HG03066 (cell line): Measurements from ENCODE around the gene RBBP8NL.
A peak's percentile ranks its signal among the peaks of the same experiment; 100 is the strongest.

Experiments
- ATAC-seq: cut with Tn5 transposase; IDR thresholded peaks from one replicate; pipeline ENCODE4 v1.9.1; 2021; ENCODE audit warnings: low read depth; ENCODE audit not compliant: unreplicated experiment

The RBBP8NL gene

GRCh38 chr20:62395311-62396242, 31.8 kb downstream of the RBBP8NL start:
- no peak for ATAC-seq

GRCh38 chr20:62394248-62395245, 32.8 kb downstream of the RBBP8NL start:
- no peak for ATAC-seq

- ATAC-seq: no peak
Measured at GRCh38 chr20:62393830-62394229, 33.5 kb downstream of the RBBP8NL start.

- no peak for ATAC-seq
Measured at GRCh38 chr20:62393335-62393665, 34.0 kb downstream of the RBBP8NL start.

GRCh38 chr20:62392621-62393334, 34.6 kb downstream of the RBBP8NL start:
- no peak for ATAC-seq

GRCh38 chr20:62392077-62392418, 35.3 kb downstream of the RBBP8NL start:
- no peak for ATAC-seq

GRCh38 chr20:62391165-62392076, 35.9 kb downstream of the RBBP8NL start:
- ATAC-seq: no peak

- ATAC-seq: no peak
Measured at GRCh38 chr20:62390317-62391164, 36.8 kb downstream of the RBBP8NL start.

- no peak for ATAC-seq
Measured at GRCh38 chr20:62389601-62390087, 37.7 kb downstream of the RBBP8NL start.

GRCh38 chr20:62388839-62389600, 38.3 kb downstream of the RBBP8NL start:
- no peak for ATAC-seq

GRCh38 chr20:62387933-62388635, 39.3 kb downstream of the RBBP8NL start:
- ATAC-seq: no peak

GRCh38 chr20:62387219-62387913, 40.0 kb downstream of the RBBP8NL start:
- no peak for ATAC-seq

- peak; percentile 84 for ATAC-seq
Measured at GRCh38 chr20:62386383-62387218, 40.7 kb downstream of the RBBP8NL start, which contains the start of gene RPS21. Gene RPS21 (plus strand): TSS chr20:62387103. CDS start chr20:62387339, 236 bp downstream.

- peak; percentile 47 for ATAC-seq
Measured at GRCh38 chr20:62382306-62383198, 44.8 kb downstream of the RBBP8NL start.

- no peak for ATAC-seq
Measured at GRCh38 chr20:62381842-62382241, 45.5 kb downstream of the RBBP8NL start.
